Inferior parietal cortex (tissue), 1 donor: ENCODE data around the gene ADCY3.
A peak's percentile ranks its signal among the peaks of the same experiment; 100 is the strongest.

ENCODE experiments used
- DNase-seq: peaks from one replicate; pipeline ENCODE4 v3.0.0-alpha.2; 2016; ENCODE audit errors: extremely low spot score

Gene ADCY3

GRCh38 chr2:24903161-24904103, 16.6 kb downstream of the ADCY3 start:
- no peak for DNase-seq

- no peak for DNase-seq
Observed at GRCh38 chr2:24899361-24899910, 20.6 kb downstream of the ADCY3 start.

- DNase-seq = no peak
Observed at GRCh38 chr2:24898122-24899109, 21.6 kb downstream of the ADCY3 start.

- no peak for DNase-seq
Observed at GRCh38 chr2:24894750-24895149, 25.3 kb downstream of the ADCY3 start.

GRCh38 chr2:24893934-24894333, 26.1 kb downstream of the ADCY3 start:
- DNase-seq = no peak

- DNase-seq = no peak
Observed at GRCh38 chr2:24892928-24893327, 27.1 kb downstream of the ADCY3 start.

GRCh38 chr2:24891201-24891600, 28.8 kb downstream of the ADCY3 start:
- no peak for DNase-seq

- DNase-seq = no peak
Observed at GRCh38 chr2:24889221-24889620, 30.8 kb downstream of the ADCY3 start.

GRCh38 chr2:24888177-24888576, 31.9 kb downstream of the ADCY3 start:
- no peak for DNase-seq

GRCh38 chr2:24887307-24887874, 32.6 kb downstream of the ADCY3 start:
- no peak for DNase-seq

- DNase-seq = no peak
Observed at GRCh38 chr2:24886691-24887304, 33.2 kb downstream of the ADCY3 start.

GRCh38 chr2:24886126-24886501, 33.9 kb downstream of the ADCY3 start:
- no peak for DNase-seq

GRCh38 chr2:24885221-24886125, 34.6 kb downstream of the ADCY3 start:
- DNase-seq = no peak

GRCh38 chr2:24883946-24884345, 36.1 kb downstream of the ADCY3 start:
- no peak for DNase-seq

- DNase-seq = peak; percentile 34
Observed at GRCh38 chr2:24881623-24882022, 38.4 kb downstream of the ADCY3 start.

- peak; percentile 46 for DNase-seq
Observed at GRCh38 chr2:24881158-24881557, 38.9 kb downstream of the ADCY3 start.

- no peak for DNase-seq
Observed at GRCh38 chr2:24878341-24878740, 41.7 kb downstream of the ADCY3 start.

GRCh38 chr2:24877646-24878045, 42.4 kb downstream of the ADCY3 start:
- no peak for DNase-seq

GRCh38 chr2:24877067-24877466, 43.0 kb downstream of the ADCY3 start:
- no peak for DNase-seq

- DNase-seq = no peak
Observed at GRCh38 chr2:24875901-24876300, 44.1 kb downstream of the ADCY3 start.
